GM12865 (cell line): ENCODE results near the gene NKX3-2.

Experiments
- DNase-seq: peaks from one replicate; pipeline ENCODE4 v3.0.0; 2010; ENCODE audit warnings: low read depth
- H3K4me3 ChIP-seq: 2 replicates; pipeline ENCODE4 v1.5.1; 2011; ENCODE audit warnings: mild to moderate bottlenecking, low read depth, low read length, control low read depth
- CTCF ChIP-seq: IDR thresholded peaks from 2 replicates; pipeline ENCODE4 v1.5.1; 2011; ENCODE audit warnings: low read length, control low read depth, low read depth, inconsistent platforms; ENCODE audit not compliant: insufficient read depth; ENCODE audit errors: missing control alignments

Gene NKX3-2

GRCh38 chr4:13540446-13541175 is 3.7 kb downstream of the NKX3-2 start:
- H3K4me3 ChIP-seq: no peak overlapping the region
- no peak for DNase-seq
- TF ChIP-seq CTCF: no peak

GRCh38 chr4:13539619-13540445 is 4.5 kb downstream of the NKX3-2 start:
- no peak overlapping the region for H3K4me3 ChIP-seq
- no peak for TF ChIP-seq CTCF
- DNase-seq: no peak

- no peak overlapping the region for H3K4me3 ChIP-seq
- no peak for TF ChIP-seq CTCF
- DNase-seq: no peak
Measured at GRCh38 chr4:13539047-13539618, 5.2 kb downstream of the NKX3-2 start.

GRCh38 chr4:13538427-13538973 is 5.8 kb downstream of the NKX3-2 start:
- no peak for DNase-seq
- TF ChIP-seq CTCF: no peak
- no peak overlapping the region for H3K4me3 ChIP-seq

GRCh38 chr4:13537832-13538177 is 6.5 kb downstream of the NKX3-2 start:
- no peak for DNase-seq
- no peak for TF ChIP-seq CTCF
- H3K4me3 ChIP-seq: no peak overlapping the region

GRCh38 chr4:13537011-13537831 is 7.1 kb downstream of the NKX3-2 start:
- no peak for TF ChIP-seq CTCF
- no peak for DNase-seq
- no peak overlapping the region for H3K4me3 ChIP-seq
